ENCODE data around the gene UPF1.

UPF1 gene

GRCh38 chr19:18858906-18859646 lies 27.3 kb downstream of the UPF1 start:
- TF ChIP-seq CTCF (IDR thresholded peaks at IDR 0.05): no peak

GRCh38 chr19:18859676-18860301 lies 28.0 kb downstream of the UPF1 start:
- TF ChIP-seq CTCF (IDR thresholded peaks at IDR 0.05): no peak

GRCh38 chr19:18860302-18860700 lies 28.5 kb downstream of the UPF1 start:
- no peak for TF ChIP-seq CTCF (IDR thresholded peaks at IDR 0.05)

GRCh38 chr19:18860725-18861124 lies 29.0 kb downstream of the UPF1 start:
- TF ChIP-seq CTCF (IDR thresholded peaks at IDR 0.05): no peak

GRCh38 chr19:18861235-18861634 lies 29.5 kb downstream of the UPF1 start:
- no peak for TF ChIP-seq CTCF (IDR thresholded peaks at IDR 0.05)

GRCh38 chr19:18861917-18862316 lies 30.2 kb downstream of the UPF1 start:
- no peak for TF ChIP-seq CTCF (IDR thresholded peaks at IDR 0.05)

- no peak for TF ChIP-seq CTCF (IDR thresholded peaks at IDR 0.05)
These were observed 31.4 kb downstream of the UPF1 start for GRCh38 chr19:18862976-18863842.

All from LNCAP (cell line).